Measurements from ENCODE around the gene FBN1.

The FBN1 gene

GRCh38 chr15:48578965-48579364 is 66.5 kb downstream of the FBN1 start:
- DNase-seq: no peak

DNA sequence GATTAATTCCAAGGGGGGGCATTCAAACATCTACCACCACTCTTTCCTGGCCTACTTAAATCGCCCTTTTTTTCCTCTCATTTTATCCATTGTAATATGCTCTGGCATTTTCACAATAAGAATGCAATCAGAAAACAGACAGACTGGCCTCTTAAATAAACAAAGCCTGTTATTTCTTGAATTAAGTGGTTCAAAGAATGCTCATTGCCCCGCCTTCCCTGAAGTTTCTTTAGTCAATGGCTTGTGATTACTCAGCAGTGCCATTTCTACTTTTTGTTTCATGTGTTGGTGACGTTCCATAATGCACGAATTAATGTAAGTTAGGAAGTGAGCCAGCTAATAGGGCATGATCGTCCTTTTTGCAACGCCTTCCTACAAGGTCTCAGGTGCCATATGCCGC is 68.0 kb downstream of the FBN1 start:
- DNase-seq: no peak

GRCh38 chr15:48574187-48574586 is 71.3 kb downstream of the FBN1 start:
- DNase-seq: no peak

- no peak for DNase-seq
Observed at GRCh38 chr15:48573780-48574179, 71.7 kb downstream of the FBN1 start.

DNA sequence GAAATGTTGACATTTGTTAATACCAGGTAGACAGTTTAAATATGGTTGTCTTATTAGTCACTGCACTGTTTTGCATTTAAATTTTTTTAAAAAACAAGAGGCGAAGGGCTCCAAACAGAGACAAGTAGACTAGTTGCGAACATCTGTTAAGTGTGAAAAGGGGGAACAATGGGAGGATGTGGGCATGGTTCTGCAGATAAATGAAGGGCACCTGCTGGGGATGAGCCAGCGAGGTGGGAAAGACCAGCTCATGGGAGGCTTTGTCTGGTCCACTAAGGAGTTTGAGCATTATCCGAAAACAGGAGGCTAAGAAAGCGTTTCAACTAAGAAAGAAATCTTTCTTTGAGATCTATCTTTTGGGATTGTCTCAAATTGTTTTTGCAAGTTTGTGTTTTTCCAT is 72.7 kb downstream of the FBN1 start:
- DNase-seq: no peak

DNA sequence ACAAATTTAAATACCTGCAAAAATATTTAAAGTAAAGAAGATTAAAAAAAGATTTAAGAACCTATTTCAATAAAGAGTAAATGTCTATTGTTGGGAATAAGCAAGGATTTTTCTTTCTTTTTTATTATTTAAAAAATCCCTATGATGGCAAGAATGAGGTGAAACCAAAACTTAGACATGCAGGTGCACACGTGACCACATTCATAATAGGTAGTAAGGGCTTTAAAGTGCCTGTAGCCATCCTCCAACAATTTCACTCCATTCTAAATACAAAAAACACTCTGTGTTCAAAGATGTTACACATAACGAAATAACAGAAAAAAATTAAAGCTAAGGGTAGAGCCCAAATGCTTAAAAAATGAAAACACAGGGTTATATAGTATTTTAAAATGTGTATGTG is 74.0 kb downstream of the FBN1 start:
- no peak for DNase-seq

GRCh38 chr15:48570822-48571221 is 74.7 kb downstream of the FBN1 start:
- DNase-seq: no peak

DNA sequence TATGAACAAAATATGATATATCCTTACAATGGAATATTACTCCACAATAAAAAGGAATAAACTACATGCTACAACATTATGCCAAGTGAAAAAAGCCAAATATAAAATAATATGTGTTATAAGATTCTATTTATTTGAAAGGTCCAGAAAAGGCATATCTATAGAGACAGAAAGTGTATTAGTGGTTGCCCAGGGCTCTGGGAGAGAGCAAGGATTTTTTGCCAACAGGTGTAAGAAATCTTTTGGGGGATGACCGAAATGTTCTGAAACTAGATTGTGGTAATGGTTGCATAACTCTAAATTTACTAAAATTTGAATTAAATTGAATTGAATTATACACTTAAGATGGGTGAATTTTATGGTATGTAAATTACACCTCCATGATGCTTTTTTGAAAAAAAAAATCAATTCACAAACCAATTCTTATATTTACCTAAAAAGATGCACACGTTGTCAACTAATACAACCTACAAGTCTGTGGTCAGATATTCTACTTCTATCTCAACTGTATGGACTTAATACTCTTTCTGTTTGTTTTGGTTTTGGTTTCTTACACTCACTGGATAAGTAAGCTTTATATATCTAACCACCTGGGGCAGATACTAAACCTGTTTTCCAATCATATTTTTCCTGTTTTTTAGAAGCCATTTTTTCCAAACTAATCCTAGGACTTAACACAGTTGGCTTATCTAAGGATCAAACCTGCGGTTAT is 75.8 kb downstream of the FBN1 start:
- DNase-seq: no peak

- no peak for DNase-seq
Observed at GRCh38 chr15:48566668-48567067, 78.8 kb downstream of the FBN1 start.

- DNase-seq: no peak
Observed at GRCh38 chr15:48565560-48566482, 79.7 kb downstream of the FBN1 start.

DNA sequence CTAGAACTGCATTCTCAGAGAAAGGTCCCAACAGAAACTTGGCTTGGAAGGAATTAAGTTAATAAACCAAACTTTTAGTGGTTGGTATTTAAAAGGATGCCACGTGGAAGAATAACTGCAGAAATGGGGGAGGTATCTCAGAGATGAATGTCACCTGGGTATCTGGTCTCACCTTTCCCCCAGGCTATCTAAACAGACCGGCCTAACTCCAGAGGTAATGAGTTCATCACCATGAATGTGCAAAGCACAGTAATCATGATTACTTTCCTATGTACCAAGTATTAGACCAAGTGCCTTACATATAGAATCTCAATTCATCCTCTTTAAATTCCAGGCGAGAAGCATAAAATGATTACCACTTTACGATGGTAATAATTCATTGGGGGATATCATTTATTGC is 80.8 kb downstream of the FBN1 start:
- DNase-seq: no peak

- no peak for DNase-seq
Observed at GRCh38 chr15:48563934-48564333, 81.6 kb downstream of the FBN1 start.

- DNase-seq: no peak
Observed at GRCh38 chr15:48560321-48561051, 85.0 kb downstream of the FBN1 start.

GRCh38 chr15:48559285-48559684 is 86.2 kb downstream of the FBN1 start:
- no peak for DNase-seq

DNA sequence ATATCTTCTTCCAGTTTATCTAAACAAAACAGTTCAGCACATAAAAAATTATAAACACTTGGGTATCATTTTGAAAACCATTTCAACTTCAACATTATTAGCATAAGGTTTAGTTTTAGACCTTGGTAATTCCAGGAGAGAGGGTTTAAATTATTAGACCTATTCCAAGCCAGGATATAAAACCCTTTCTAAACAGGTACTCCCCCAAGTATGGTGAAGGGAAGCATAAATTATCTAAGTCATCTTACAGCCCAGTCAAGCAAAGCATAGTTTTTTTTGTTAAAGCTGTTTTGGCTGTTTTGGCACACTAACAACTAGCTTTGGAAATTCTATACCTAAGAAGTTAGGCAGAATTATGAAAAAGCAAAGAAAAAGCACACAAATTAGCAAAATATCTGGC is 87.3 kb downstream of the FBN1 start:
- DNase-seq: no peak

DNA sequence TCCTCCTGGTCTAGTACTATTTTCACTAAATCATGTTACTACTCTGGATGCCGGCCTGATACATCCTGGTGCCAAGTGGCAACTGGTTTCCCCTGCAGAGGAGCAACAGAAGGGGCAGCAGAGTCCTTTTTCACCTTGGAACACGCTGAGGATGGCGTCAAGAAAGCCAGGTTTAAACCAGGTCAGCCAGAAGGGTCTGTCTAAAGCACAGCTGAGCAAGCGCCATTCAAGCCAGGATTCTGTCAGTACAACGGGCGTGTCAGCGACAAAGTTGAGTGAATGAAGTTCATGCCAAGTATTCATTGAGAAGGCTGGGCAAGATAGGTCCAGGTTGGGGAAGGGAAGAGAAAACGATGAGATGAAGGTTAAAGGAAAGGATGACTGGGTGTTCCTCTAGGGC is 88.2 kb downstream of the FBN1 start:
- no peak for DNase-seq

- no peak for DNase-seq
Observed at GRCh38 chr15:48556159-48556897, 89.2 kb downstream of the FBN1 start.

DNA sequence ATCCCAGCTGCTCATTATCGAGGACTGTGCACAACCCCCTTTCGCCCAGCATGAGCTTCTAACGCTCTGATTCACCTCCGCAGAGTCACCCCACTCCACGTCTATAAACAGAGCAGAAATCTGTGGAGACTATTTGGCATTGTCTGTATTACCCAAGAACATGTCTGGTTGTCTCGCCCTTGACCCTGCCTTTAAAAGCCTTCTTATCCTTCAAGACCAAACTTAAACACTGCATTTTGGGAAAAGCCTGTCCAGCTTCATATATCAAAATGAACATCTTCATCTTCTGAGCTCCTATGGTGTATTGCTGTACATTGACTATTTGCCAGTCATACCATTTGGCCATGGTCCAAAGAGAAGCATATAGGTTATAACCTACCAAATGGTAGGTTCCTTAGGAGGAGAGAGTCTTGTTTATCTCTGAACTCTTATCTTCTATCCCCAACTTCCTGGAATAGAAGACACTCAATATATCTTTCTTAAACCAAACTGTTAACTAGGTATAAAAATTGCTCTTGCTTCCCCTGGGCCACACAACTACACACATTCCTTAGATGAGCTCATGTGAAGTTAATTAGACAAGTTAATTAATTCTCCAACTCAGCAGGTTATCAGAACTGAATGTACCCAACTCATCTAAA is 90.1 kb downstream of the FBN1 start:
- DNase-seq: no peak

- no peak for DNase-seq
Observed at GRCh38 chr15:48554112-48554511, 91.4 kb downstream of the FBN1 start.

GRCh38 chr15:48553559-48553958 is 92.0 kb downstream of the FBN1 start:
- no peak for DNase-seq

DNA sequence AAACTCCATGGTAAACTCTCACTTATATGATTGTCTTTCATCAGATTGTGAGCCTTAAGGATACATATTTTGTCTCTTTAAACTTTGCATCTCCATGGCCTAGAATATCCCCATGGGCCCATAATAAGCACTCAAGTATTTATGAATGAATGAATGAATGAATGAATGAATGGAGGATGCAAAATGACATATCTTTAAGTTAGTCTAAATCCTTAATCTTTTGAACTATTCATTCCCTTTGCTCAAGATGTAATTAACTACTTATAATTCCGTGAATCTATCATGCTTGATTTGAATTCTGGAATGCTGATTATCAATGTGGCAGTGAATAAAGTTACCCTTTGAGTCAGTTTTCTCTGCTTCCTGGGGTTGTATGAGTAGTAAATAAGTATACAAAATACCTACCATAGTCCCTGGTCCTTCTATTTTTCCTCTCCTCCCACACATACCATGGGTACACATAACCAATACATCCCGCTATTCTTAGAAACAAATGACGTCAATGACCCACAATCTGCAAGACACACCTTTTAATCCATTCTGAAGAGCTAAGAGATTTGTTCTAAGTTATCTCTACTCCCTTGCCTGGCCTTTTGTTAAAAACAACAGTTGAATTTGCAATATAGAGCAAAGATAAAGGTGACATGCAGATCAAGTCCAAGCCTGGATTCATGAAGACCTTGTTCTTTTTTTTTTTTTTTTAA is 94.5 kb downstream of the FBN1 start:
- no peak for DNase-seq

- no peak for DNase-seq
Observed at GRCh38 chr15:48548455-48548854, 97.1 kb downstream of the FBN1 start.
